ENCODE measurements around the gene RXRG. TPM values are rescaled to one million over a fixed set of nuclear protein-coding genes. Genes with fewer than 3 reads are reported as not detected.

The RXRG gene
- total RNA-seq, 1 experiment from 2014 or later: not detected

- no peak for DNase-seq (ENCODE audit: low spot score)
- intact Hi-C loops (cut with micrococcal nuclease; ENCODE audit: unreplicated experiment): no loop called here
- Histone ChIP-seq H3K36me3 (ENCODE audit: insufficient read depth, low read length, poor library complexity, severe bottlenecking) (no peaks in the 10 kb centered on the region), H3K9me3 (ENCODE audit: low read depth, low read length, poor library complexity, severe bottlenecking) (no peaks in the 10 kb centered on the region), H3K4me3 (ENCODE audit: low read depth, low read length, poor library complexity, severe bottlenecking) (no peak overlapping the region), H3K27me3 (replicated peaks; ENCODE audit: insufficient read depth, low read depth, low read length, poor library complexity) (peaks cover 16% of the 10 kb centered on the region), H3K4me1 (ENCODE audit: insufficient read depth, low read length, poor library complexity, severe bottlenecking) (no peaks in the 10 kb centered on the region), H3K27ac (ENCODE audit: low read depth, low read length, poor library complexity, severe bottlenecking) (no peak overlapping the region)
- TF ChIP-seq EZH2 (IDR thresholded peaks at IDR 0.05; ENCODE audit: borderline replicate concordance, low read depth, low read length, poor library complexity, severe bottlenecking): no peak
- TF ChIP-seq, protein P1, sequence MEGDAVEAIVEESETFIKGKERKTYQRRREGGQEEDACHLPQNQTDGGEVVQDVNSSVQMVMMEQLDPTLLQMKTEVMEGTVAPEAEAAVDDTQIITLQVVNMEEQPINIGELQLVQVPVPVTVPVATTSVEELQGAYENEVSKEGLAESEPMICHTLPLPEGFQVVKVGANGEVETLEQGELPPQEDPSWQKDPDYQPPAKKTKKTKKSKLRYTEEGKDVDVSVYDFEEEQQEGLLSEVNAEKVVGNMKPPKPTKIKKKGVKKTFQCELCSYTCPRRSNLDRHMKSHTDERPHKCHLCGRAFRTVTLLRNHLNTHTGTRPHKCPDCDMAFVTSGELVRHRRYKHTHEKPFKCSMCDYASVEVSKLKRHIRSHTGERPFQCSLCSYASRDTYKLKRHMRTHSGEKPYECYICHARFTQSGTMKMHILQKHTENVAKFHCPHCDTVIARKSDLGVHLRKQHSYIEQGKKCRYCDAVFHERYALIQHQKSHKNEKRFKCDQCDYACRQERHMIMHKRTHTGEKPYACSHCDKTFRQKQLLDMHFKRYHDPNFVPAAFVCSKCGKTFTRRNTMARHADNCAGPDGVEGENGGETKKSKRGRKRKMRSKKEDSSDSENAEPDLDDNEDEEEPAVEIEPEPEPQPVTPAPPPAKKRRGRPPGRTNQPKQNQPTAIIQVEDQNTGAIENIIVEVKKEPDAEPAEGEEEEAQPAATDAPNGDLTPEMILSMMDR (conservative IDR thresholded peaks at IDR 0.05; ENCODE audit: low read depth, low read length): no peak
- ChIA-PET POLR2A (ENCODE audit: low non-redundant PET) (no interaction called here), CTCF (no interaction called here)
- no TSS peak for BruUV-seq (replicated peaks)
These were observed 23.9 kb upstream of the RXRG start for GRCh38 chr1:165468726-165469249.

GRCh38 chr1:165468253-165468652 lies 23.3 kb upstream of the RXRG start:
- no TSS peak for BruUV-seq (replicated peaks)
- intact Hi-C loops (cut with micrococcal nuclease; ENCODE audit: unreplicated experiment): no loop called here
- no peaks in the 10 kb centered on the region for H3K4me1 ChIP-seq (ENCODE audit: insufficient read depth, low read length, poor library complexity, severe bottlenecking)
- ChIA-PET POLR2A (ENCODE audit: low non-redundant PET) (no interaction called here), CTCF (no interaction called here)
- H3K36me3 ChIP-seq (ENCODE audit: insufficient read depth, low read length, poor library complexity, severe bottlenecking): no peaks in the 10 kb centered on the region
- no peak overlapping the region for H3K27ac ChIP-seq (ENCODE audit: low read depth, low read length, poor library complexity, severe bottlenecking)
- H3K4me3 ChIP-seq (ENCODE audit: low read depth, low read length, poor library complexity, severe bottlenecking): no peak overlapping the region
- H3K9me3 ChIP-seq (ENCODE audit: low read depth, low read length, poor library complexity, severe bottlenecking): no peaks in the 10 kb centered on the region
- no peak for DNase-seq (ENCODE audit: low spot score)
- peaks cover 16% of the 10 kb centered on the region for H3K27me3 ChIP-seq (replicated peaks; ENCODE audit: insufficient read depth, low read depth, low read length, poor library complexity)
- TF ChIP-seq EZH2 (IDR thresholded peaks at IDR 0.05; ENCODE audit: borderline replicate concordance, low read depth, low read length, poor library complexity, severe bottlenecking): no peak
- TF ChIP-seq, protein P1 (conservative IDR thresholded peaks at IDR 0.05; ENCODE audit: low read depth, low read length): no peak

GRCh38 chr1:165467706-165468105 lies 22.8 kb upstream of the RXRG start:
- CTCF ChIA-PET: no interaction called here
- BruUV-seq (replicated peaks): no TSS peak

More at GRCh38 chr1:165467706-165468105, 22.8 kb upstream of the RXRG start:
- H3K4me3 ChIP-seq (ENCODE audit: low read depth, low read length, poor library complexity, severe bottlenecking): no peak overlapping the region
- no peak for TF ChIP-seq EZH2 (IDR thresholded peaks at IDR 0.05; ENCODE audit: borderline replicate concordance, low read depth, low read length, poor library complexity, severe bottlenecking)
- TF ChIP-seq, protein P1 (conservative IDR thresholded peaks at IDR 0.05; ENCODE audit: low read depth, low read length): no peak
- intact Hi-C loops (cut with micrococcal nuclease; ENCODE audit: unreplicated experiment): no loop called here
- H3K27me3 ChIP-seq (replicated peaks; ENCODE audit: insufficient read depth, low read depth, low read length, poor library complexity): peaks cover 22% of the 10 kb centered on the region
- no peaks in the 10 kb centered on the region for H3K4me1 ChIP-seq (ENCODE audit: insufficient read depth, low read length, poor library complexity, severe bottlenecking)
- POLR2A ChIA-PET (ENCODE audit: low non-redundant PET): no interaction called here
- H3K9me3 ChIP-seq (ENCODE audit: low read depth, low read length, poor library complexity, severe bottlenecking): no peaks in the 10 kb centered on the region
- no peak for DNase-seq (ENCODE audit: low spot score)
- no peak overlapping the region for H3K27ac ChIP-seq (ENCODE audit: low read depth, low read length, poor library complexity, severe bottlenecking)
- no peaks in the 10 kb centered on the region for H3K36me3 ChIP-seq (ENCODE audit: insufficient read depth, low read length, poor library complexity, severe bottlenecking)

All from A673 (cell line).